GM06990 (cell line): ENCODE data around the gene SRP72.
A peak's percentile ranks its signal among the peaks of the same experiment; 100 is the strongest.
"Not testable (repeated sequence)": the region's sequence is repeated elsewhere in the genome, so short reads cannot be mapped to it uniquely, and the experiment has no call there.

Experiments used
- DNase-seq: peaks from one replicate; pipeline ENCODE4 v3.0.0-alpha.2; 2011; ENCODE audit not compliant: insufficient read length; ENCODE audit errors: extremely low read depth
- H3K27me3 ChIP-seq: replicated peaks from 2 replicates; pipeline ENCODE4 v1.6.0; 2011; ENCODE audit warnings: low read length; ENCODE audit not compliant: control insufficient read depth, insufficient read depth
- H3K36me3 ChIP-seq: 2 replicates; pipeline ENCODE4 v1.5.1; 2011; ENCODE audit warnings: low read length; ENCODE audit not compliant: control insufficient read depth, insufficient read depth
- H3K4me3 ChIP-seq: replicated peaks from 2 replicates; pipeline ENCODE4 v1.5.1; 2011; ENCODE audit warnings: low read depth, mild to moderate bottlenecking, control low read depth, low read length
- CTCF ChIP-seq: IDR thresholded peaks from 2 replicates; pipeline ENCODE4 v1.5.1; 2011; ENCODE audit warnings: low read length, control low read depth, mild to moderate bottlenecking, inconsistent platforms; ENCODE audit not compliant: insufficient read depth, poor library complexity, severe bottlenecking

Gene SRP72

GRCh38 chr4:56465599-56466295 is 1.7 kb upstream of the SRP72 start:
- Histone ChIP-seq H3K27me3 (no peaks in the 10 kb centered on the region), H3K36me3 (peaks cover 4% of the 10 kb centered on the region), H3K4me3 (peak overlapping the region; percentile 94)
- peak; percentile 19 for DNase-seq
- TF ChIP-seq CTCF: no peak

DNA sequence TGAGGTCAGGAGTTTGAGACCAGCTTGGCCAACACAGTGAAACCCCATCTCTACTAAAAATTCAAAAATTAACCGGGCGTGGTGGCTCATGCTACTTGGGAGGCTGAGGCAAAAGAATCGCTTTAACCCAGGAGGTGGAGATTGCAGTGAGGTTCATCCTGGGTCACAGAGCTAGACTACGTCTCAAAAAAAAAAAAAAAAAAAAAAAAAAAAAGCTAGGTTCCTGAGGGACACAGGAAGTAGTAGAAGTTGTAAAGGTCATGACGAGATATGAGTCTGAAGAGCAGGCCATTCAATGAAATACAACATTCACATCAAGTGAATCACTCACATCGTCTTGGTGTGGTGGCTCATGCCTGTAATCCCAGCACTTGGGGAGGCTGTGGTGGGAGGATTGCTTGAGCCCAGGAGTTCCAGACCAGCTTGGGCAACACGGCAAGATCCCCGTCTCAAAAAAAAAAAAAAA is 1.1 kb upstream of the SRP72 start:
- not testable (repeated sequence) for H3K27me3 ChIP-seq, H3K36me3 ChIP-seq
- DNase-seq: peak; percentile 21
- peak overlapping the region; percentile 94 for H3K4me3 ChIP-seq

DNA sequence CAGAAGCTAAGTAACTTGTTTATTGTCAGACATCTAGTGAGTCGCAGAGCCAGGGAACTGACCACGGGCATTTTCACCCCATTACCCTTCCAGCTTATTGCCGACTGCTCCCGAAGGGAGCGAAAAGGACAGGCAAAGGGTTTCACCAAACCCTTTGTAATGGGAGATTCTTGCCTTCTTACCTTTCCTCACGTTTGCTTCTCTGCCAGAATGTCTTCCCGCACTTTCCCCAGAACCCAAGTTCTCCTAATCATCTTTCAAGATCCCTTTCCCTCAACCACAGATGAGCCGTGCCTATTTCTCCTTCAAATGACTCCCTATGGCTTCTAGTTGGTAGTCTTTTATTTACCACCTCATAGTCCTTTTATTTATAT is 520 bp upstream of the SRP72 start:
- Histone ChIP-seq H3K4me3 (peak overlapping the region; percentile 94), H3K36me3 (peaks cover 5% of the 10 kb centered on the region), H3K27me3 (no peaks in the 10 kb centered on the region)
- no peak for TF ChIP-seq CTCF
- DNase-seq: no peak

GRCh38 chr4:56468097-56468422 is 643 bp downstream of the SRP72 start:
- Histone ChIP-seq H3K4me3 (peak overlapping the region; percentile 94), H3K27me3 (no peaks in the 10 kb centered on the region), H3K36me3 (peaks cover 8% of the 10 kb centered on the region)
- no peak for TF ChIP-seq CTCF
- DNase-seq: no peak

DNA sequence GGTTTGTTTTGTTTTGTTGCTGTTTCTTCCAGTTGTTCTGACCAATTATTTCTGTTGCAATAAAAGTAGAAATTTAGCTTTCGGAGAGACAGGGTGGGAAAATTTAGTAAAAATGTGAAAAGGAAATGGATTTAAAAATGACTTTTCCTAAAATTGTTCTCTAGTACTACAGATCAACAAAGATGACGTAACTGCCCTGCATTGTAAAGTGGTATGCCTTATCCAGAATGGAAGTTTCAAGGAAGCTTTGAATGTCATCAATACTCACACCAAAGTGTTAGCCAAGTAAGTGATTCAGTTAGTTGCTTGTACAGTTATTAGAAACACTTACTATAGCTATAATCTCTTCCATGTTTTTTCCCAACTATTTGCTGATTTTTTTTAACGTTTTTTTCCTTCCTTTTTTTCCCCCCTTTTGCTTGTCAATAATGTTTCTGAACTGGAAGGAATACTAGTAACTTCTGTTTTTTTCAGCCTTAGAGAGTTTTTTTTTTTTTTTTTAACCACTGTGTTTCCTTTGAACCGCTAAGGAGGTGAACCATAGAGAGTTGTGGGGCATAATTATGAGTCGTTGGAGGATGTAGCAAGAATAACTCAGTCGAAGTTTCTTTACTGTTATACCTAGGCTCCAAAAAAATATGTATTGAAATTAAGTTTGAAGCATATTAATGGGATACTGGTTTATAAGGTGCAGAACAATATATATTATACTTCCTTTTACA is 2.2 kb downstream of the SRP72 start:
- H3K36me3 ChIP-seq: peaks cover 9% of the 10 kb centered on the region

More for the DNA sequence above, 2.2 kb downstream of the SRP72 start:
- H3K4me3 ChIP-seq: no peak overlapping the region; the same call in 1 of the 2 replicates
- TF ChIP-seq CTCF: no peak
- H3K27me3 ChIP-seq: no peaks in the 10 kb centered on the region
- no peak for DNase-seq
